B cell (primary cell): Measurements from ENCODE around the gene RPS21.

ENCODE experiments used
- EZH2 ChIP-seq: IDR thresholded peaks from 2 replicates; pipeline ENCODE4 v1.6.1; 2012; ENCODE audit warnings: borderline replicate concordance, low read depth, mild to moderate bottlenecking, moderate library complexity, low read length; ENCODE audit not compliant: insufficient read depth, poor library complexity, severe bottlenecking
- TF ChIP-seq, protein P1 (sequence below): fragments of 200-600 bp; IDR thresholded peaks from one replicate; pipeline ENCODE4 v1.8.0; 2022; ENCODE audit warnings: antibody characterized with exemption, mild to moderate bottlenecking

DNA sequence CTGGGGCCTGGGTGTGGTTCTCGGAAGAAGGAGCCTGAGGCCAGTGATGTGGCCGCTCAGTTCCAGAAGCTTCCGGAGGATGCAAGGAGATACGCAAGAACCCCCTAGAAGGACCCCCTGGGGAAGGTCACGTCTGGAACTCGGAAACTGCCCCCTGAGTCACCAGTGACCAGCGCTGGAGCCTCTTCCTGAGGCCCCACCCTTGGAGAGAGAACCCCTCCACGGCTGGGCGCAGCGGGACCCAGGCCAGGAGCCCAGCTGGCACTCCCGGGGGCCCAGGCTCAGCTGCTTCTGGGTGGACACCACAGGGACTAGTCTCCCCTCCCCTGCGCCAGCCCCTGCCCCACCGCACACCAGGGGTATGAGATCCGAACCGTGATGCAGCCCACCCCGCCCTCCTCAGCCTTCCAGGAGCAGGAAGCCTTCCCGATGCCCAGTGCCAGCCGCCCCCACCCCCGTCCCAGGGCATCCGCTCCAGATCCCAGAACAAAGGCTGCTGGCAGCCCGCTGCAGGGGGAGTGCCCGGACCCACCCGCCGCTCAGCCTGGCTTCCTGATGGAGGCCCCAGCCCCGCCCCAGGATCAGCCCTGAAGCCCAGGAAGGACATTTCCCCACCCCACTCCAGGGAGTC is 27.3 kb upstream of the RPS21 start:
- TF ChIP-seq, protein P1, sequence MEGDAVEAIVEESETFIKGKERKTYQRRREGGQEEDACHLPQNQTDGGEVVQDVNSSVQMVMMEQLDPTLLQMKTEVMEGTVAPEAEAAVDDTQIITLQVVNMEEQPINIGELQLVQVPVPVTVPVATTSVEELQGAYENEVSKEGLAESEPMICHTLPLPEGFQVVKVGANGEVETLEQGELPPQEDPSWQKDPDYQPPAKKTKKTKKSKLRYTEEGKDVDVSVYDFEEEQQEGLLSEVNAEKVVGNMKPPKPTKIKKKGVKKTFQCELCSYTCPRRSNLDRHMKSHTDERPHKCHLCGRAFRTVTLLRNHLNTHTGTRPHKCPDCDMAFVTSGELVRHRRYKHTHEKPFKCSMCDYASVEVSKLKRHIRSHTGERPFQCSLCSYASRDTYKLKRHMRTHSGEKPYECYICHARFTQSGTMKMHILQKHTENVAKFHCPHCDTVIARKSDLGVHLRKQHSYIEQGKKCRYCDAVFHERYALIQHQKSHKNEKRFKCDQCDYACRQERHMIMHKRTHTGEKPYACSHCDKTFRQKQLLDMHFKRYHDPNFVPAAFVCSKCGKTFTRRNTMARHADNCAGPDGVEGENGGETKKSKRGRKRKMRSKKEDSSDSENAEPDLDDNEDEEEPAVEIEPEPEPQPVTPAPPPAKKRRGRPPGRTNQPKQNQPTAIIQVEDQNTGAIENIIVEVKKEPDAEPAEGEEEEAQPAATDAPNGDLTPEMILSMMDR: no peak
- no peak for TF ChIP-seq EZH2
